Stimulated activated naive CD4-positive, alpha-beta T cell treated with Interleukin-2 at 50 U/mL for 16 hours (primary cell): ENCODE data around the gene ANO1.
"Not testable (repeated sequence)": the region's sequence is repeated elsewhere in the genome, so short reads cannot be mapped to it uniquely, and the experiment has no call there.

Experiments
- DNase-seq: peaks from one replicate; lab custom pipeline; 2025; lab: John Stamatoyannopoulos, UW

The ANO1 gene

DNA sequence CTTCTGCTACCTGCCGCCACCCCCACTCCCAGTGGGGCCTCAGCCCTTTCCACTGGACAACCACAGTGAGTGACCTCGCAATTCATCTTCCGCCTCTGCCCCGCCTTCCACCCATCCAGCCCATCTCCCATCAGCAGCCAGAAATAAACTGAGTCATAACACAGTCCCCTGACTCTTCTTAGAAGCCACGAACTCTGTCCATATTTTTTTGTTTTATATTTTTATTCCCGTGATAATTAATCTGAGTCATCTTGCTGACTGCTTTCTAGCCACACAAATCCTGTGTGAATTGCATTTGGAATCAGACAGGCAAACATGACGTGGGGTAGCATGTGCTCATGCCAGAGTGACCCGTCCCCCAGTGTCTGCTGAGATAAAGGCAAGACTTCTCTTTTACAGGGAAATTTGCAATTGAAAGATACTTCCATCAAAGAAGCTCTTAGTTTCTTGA, 132.0 kb downstream of the ANO1 start:
- DNase-seq: no peak

DNA sequence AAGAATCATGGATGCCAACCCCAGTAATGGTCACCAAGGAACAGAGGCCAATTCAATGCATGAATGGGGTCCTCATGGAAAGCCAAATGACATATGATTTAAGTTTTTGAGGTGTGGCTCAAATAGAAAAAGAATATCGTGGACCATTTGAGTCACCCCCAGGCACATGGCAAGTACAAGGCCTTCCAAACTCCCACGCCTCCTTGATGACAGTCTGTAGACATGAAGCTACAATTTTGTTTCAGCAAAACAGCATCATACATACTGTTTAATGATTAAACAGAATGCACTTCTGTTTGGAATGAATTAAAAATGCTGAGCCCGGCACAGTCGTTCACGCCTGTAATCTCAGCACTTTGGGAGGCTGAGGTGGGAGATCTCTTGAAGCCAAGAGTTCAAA, 132.4 kb downstream of the ANO1 start:
- no peak for DNase-seq

DNA sequence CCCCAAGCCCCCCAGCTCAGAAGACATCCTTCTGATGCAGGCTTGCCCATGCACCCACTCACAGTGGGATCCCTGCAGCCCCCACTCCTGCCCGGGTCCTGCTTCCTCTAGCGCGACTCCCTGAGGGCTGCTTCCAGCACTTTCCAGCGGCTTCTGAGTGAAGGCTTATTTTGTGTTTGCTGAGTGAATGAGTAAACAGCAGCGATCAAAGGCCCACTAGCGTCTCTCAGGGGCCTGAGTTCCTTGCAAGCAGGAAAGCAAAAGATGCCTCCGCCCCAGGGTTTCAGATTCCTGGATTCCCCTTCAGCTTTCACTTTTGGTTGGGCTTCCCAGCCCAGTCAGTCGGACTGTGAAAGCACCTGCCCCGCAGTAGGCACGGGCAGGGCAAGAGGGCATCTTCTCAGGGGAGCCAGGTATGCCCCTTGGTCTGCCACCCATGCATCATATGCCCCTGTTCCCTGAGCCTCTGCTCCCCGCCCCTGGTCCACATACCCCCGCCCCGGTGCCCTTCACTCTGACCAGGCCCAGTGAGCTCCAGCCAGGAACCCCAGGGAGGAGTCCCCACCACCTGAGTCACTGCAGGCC, 134.2 kb downstream of the ANO1 start:
- DNase-seq: no peak

DNA sequence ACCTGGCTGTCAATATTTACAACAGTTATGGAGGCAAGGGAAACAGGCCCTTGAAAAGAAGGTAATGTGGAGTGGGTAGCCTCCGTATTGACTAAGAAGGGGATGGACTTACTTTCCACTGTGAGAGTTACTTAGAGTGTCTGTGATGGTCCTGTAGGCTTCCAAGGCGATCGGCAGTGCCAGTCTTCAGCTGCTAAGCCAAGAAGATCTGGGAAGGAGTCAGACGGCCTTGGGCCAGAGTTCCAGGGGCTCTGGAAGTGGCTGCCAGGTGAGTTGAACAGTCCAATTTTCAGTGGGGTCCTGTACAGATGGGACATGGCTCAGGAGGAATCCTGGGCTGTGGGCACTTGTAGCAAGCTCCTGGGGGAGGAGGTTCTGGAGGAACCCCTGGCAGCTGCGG, 139.3 kb downstream of the ANO1 start:
- not testable (repeated sequence) for DNase-seq

DNA sequence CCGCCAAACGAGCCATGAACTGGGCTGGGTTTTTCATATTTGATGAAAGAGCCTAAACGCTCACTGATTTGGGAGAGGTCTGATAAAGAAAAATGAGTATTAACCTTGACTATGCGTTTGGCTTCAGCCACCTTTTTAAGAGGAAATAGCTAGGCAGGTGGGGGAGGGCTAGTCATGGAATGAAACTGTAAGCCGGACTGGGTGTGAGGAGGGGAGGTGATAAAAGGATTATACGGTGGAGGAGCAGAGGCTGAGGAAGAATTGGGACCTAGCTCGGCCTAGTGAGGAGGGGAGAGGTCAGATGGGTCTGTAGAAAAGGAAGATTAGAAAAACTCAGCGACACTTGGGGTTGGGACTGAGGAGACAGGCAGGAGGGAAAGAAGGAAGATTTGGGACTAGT, 140.0 kb downstream of the ANO1 start:
- not testable (repeated sequence) for DNase-seq

DNA sequence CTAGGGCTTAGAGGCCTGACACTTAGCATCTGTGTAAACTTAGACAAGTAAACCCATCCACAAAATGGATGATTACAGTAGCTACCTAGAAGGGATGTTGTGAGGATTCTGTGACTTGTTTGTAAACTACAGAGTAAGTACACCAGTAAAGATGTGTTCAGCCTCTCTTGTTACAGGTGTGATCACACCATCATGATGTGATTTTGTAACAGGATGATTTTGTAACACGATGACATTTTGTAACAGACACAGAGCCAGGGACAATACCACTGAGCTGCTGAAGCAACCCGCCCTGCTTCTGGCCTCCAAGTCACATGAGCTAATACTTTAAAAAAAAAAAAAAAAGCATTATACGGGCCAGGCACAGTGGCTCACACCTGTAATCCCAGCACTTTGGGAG, 142.0 kb downstream of the ANO1 start:
- DNase-seq: no peak

DNA sequence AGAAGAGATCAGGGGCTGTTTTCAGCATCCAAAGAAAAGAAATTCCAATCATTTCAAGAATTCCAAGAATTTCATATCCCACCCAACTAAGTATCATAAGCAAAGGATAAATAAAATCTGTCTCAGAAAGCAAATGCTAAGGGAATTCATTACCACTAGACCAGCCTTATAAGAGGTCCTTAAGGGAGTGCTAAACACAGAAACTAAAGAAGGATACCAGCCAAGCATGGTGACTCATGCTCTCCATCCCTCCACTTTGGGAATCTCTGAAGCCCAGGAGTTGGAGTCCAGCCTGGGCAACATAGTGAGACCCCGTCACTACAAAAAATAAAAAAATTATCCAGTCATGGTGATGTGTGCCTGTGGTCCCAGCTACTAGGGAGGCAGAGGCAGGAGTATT, 142.8 kb downstream of the ANO1 start:
- DNase-seq: no peak

DNA sequence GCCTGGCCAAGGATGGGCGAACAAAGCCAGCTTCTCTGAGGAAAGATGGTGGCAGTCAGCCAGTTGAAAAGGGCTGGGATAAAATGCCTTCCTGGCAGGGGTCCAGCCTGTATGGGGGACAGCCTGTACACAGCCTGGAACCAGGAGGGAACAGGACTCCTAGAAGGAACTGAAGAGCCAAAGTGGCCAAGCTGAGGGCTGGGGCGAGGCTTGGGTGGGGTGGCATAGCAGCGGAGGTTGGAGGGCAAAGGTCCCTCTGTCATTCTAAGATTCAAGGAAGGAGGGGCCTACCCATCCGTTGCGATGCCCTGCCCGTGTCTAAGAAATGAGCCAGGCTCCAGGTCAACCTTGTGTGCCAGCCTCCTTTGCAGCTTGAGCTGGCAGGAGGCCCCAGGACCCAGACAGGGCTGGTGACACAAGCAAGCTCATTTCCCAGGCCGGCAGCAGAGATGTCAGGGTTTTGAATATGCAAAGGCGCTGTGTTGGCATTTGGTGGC, 147.6 kb downstream of the ANO1 start:
- no peak for DNase-seq

DNA sequence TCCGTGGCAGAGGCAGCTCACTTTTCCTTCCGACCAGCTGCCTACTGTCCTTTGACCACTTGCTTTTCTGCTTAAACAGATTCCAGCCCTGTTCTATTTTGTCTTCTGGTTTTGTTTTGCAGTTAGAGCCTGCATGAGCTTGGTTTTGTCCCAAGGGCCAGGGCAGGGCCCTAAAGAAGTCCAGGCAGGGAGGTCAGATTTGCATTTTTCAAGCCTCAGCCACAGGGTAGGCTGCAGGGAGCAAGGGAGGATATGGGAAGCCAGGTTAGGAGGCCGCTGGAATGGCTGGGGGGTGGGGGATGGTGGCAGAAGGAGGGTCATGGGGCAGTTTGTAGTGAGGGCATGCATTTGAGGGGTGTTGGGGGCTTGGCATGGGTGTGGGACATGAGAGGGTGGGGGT, 148.1 kb downstream of the ANO1 start:
- DNase-seq: no peak

DNA sequence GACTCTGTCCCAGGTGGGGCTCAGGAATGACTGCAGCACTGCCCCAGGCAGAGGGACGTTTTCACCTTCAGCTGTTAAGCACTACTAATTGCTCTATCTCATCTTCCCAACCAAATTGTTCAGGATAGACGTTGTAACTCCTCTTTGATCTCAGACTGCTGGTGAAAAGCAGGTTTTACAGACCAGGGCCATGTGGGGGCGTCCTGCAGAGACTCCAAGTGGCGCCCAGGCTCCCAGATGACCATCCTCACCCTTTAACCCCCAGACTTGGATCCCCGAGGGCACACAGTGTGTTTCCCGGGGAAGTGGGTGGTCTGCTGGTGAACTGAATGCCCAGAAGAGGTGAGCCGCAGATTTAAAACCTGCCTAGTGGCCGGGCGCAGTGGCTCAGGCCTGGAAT, 148.8 kb downstream of the ANO1 start:
- no peak for DNase-seq

DNA sequence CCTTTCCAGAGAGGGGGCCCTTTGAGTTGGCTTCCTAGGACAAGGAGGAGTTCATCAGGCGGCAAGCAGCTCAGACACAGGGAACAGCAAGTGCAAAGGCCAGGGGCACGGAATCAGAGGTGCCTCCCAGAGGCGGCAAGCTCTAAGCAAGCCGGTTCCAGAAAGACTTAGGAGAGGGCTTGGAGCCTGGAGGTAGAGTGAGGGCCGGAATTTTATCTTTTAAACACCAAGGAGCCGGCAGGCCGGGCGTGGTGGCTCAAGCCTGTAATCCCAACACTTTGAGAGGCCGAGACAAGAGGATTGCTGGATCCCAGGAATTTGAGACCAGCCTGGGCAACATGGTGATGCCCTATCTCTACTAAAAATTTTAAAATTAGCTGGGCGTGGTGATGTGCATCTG, 151.6 kb downstream of the ANO1 start:
- DNase-seq: no peak

DNA sequence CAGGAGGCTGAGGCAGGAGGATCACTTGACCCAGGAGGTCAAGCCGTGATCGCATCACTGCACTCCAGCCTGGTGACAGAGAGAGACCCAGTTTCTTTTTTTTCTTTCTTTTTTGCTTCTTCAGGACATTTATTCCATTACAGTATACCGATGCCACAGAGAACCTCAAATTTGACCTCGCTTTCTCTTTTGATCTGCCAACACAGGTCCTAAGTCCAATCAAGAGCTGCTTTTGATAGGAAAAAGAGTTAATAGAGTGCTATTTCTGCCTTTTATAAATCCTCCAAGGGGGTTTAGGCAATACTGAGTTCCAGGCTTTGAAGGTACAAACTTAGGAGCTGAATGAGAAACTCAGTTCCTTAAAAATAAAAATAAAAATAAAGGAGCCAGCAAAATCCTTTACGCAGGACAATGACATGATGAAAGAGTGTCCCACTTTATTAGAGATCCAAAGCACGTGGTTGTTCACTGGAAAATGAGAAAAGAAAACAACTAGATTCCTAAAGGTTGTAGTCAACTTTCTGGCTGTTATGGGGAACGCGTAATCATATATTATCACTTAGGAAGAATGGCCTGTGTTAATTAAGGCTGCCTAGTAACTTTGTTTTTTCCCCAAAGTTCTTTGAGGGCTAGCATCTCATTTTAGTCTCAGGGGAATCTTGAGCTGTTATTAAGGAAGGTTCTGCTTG, 152.2 kb downstream of the ANO1 start:
- DNase-seq: no peak

DNA sequence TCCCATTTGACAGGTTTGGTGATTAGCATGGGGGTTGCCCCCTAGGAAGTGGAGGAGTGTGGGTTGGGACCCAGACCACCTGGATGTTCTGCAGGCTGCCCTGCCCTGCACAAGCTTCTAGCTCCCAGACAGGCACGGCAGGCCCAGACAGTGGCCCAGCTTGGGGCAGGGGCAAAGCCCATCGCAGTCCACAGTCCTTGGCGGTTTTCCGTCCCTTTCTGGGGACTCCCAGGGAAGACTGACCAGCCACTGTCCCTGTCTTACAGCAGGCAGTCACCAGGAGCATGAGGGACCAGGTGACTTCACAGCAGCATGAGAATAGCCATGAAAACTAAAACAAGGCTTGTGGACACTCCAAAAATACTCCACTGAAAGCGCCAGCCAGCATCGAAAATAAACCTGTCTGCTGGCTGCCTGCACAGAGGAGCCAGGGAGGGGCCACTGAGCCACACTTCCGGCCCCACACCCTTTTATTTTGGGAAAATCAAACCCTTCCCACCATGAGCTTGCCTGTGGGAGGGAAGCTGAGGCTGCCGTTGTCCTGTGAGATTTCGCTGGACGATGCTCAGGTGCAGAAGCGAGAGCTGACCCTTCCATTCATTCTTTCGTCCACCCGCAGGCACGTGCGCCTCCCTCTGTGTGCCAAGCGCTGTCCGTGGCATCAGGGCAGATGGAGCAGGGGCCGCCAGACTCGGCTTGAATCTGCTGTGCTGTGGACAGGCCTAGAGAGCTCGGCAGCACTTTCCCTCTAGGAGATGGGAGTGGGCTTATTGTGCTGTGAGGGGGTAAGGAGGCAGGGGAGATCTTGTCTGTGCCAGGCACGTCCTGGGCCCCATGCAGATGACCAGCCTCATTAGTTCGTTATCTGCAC, 153.0 kb downstream of the ANO1 start:
- DNase-seq: no peak

DNA sequence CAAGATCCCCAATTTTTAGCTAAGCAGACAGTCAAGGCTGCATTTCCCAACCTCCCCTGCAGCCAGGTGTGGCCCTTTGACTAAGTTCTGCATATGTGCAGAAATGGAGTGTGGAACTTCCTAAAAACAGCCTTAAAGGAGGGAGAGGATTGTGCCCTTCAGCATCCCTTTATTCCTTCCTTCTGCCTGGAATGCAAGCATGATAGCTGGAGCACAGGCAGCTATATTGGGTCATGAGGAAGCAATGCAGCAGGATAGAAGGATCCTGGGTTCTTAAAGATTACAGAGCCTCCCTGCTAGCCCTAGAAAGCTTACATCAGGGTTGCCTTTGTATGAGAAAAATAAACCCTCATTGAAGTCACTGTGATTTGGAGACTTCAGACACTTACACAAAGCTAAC, 154.9 kb downstream of the ANO1 start:
- DNase-seq: no peak

DNA sequence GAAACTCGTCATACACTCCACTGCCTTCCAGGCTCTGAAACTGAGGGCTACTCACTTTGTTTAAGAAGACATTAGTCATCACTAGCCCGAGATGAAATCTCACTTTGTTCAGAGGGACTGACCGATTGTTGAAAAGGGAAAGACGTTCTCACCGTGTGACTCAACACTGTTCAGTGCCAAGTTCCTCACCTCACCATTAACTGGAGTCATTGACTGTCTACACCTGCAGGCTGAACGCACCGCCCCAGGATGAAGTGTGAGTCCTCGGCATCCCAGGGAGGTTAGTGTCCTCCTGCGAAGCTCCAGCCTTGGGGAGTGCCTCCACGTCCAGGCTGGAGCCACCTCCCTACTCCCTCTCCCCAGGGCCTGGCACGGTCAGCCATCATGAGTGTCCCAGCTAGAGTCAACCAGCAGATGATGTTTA, 155.4 kb downstream of the ANO1 start:
- DNase-seq: no peak

DNA sequence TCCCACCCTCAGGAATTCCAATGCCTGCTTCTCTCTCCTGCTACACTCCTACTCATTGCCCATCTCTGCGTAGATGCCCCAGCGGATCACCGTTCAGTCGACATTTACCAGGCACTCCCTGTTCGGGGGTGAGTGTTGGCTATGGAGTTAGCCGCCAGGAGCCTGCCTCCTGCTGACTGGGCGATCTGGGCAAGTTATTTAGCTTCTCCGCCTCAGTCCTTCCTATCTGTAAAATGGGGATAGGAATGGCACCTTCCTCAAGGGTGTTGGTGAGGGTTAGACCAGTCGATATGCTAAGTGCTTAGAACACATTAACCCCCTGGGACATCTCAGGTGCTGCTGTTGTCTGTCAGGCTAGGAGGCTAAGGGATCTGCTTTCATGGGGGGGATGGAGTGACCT, 155.8 kb downstream of the ANO1 start:
- no peak for DNase-seq
